H1 (cell line): ENCODE measurements around the gene ATP9B. TPM values are rescaled to one million over a fixed set of nuclear protein-coding genes. Genes with fewer than 3 reads are reported as not detected.

ENCODE experiments used
- CTCF ChIA-PET: fragments of 300-600 bp; sonication (Branson Sonifier 250); formaldehyde crosslinking; loops from one replicate; lab custom pipeline; 2021; ENCODE audit not compliant: partially characterized antibody; lab: Charles Lee
- POLR2A ChIA-PET: fragments of 300-600 bp; sonication (Branson Sonifier 250); formaldehyde crosslinking; loops from one replicate; lab custom pipeline; 2021; ENCODE audit warnings: inconsistent platforms; ENCODE audit not compliant: partially characterized antibody; lab: Charles Lee
- DNase-seq, 2 experiments: peaks; one replicate each; pipeline versions ENCODE4 v3.0.0 to v3.0.0-alpha.2; 2010 to 2022; ENCODE audit warnings: low spot score in 2 of 2, low read depth in 1 of 2, mixed read lengths in 1 of 2
- FAIRE-seq: peaks from 2 replicates; lab custom pipeline; 2011; peaks lifted over from hg19 to GRCh38; lab: Jason Lieb, UNC
- H2AFZ ChIP-seq: 2 replicates; pipeline ENCODE4 v1.8.1; 2012; ENCODE audit warnings: low read length, inconsistent platforms
- H2AK5ac ChIP-seq: 2 replicates; pipeline ENCODE4 v1.6.1; 2013; ENCODE audit warnings: low read depth, low read length
- H2BK120ac ChIP-seq: replicated peaks from 2 replicates; pipeline ENCODE3; 2013; ENCODE audit warnings: low read depth, low read length, inconsistent platforms
- H2BK12ac ChIP-seq: 2 replicates; pipeline ENCODE4 v1.6.1; 2013; ENCODE audit warnings: low read depth, low read length
- H2BK15ac ChIP-seq: 2 replicates; pipeline ENCODE4 v1.6.1; 2013; ENCODE audit warnings: low read length
- H2BK20ac ChIP-seq: 2 replicates; pipeline ENCODE4 v1.6.1; 2013; ENCODE audit warnings: low read length
- H2BK5ac ChIP-seq: 2 replicates; pipeline ENCODE4 v1.6.1; 2013; ENCODE audit warnings: low read depth, low read length
- H3K14ac ChIP-seq: 2 replicates; pipeline ENCODE4 v1.6.1; 2013; ENCODE audit warnings: inconsistent platforms; ENCODE audit not compliant: insufficient read length
- H3K18ac ChIP-seq: 2 replicates; pipeline ENCODE4 v1.6.1; 2013; ENCODE audit warnings: low read length; ENCODE audit errors: extremely low read depth
- H3K23ac ChIP-seq: 2 replicates; pipeline ENCODE4 v1.6.1; 2013; ENCODE audit warnings: inconsistent platforms; ENCODE audit not compliant: insufficient read length
- H3K23me2 ChIP-seq: 2 replicates; pipeline ENCODE4 v1.6.1; 2013; ENCODE audit warnings: low read depth, low read length
- H3K27ac ChIP-seq: 2 replicates; pipeline ENCODE4 v1.6.1; 2011; ENCODE audit warnings: low read depth, low read length, inconsistent platforms
- H3K27me3 ChIP-seq, 4 experiments: replicated peaks in 1 of 4; 1 replicate in 1 of 4; 2 replicates in 3 of 4; pipeline versions ENCODE4 v1.6.1 to v1.8.1; 2011 to 2013; ENCODE audit warnings: low read length in 3 of 4, mild to moderate bottlenecking in 3 of 4, inconsistent platforms in 2 of 4, mixed read lengths in 2 of 4, moderate library complexity in 1 of 4; ENCODE audit not compliant: control insufficient read depth in 3 of 4, insufficient read depth in 3 of 4; ENCODE audit errors: extremely low read depth in 1 of 4
- H3K36me3 ChIP-seq, 4 experiments: 2 replicates each; pipeline versions ENCODE4 v1.6.1 to v1.8.1; 2011 to 2013; ENCODE audit warnings: mild to moderate bottlenecking in 4 of 4, low read length in 3 of 4, moderate library complexity in 2 of 4, control low read depth in 1 of 4, inconsistent platforms in 1 of 4; ENCODE audit not compliant: insufficient read depth in 4 of 4, control insufficient read depth in 2 of 4
- H3K4ac ChIP-seq: replicated peaks from 2 replicates; pipeline ENCODE3; 2013; ENCODE audit warnings: low read length, low read depth, mixed read lengths, inconsistent platforms; ENCODE audit not compliant: insufficient read length
- H3K4me1 ChIP-seq, 4 experiments: replicated peaks in 1 of 4; 1 replicate in 1 of 4; 2 replicates in 3 of 4; pipeline versions ENCODE4 v1.6.1 to v1.8.1; 2011 to 2013; ENCODE audit warnings: low read length in 3 of 4, inconsistent platforms in 2 of 4, mixed read lengths in 1 of 4; ENCODE audit not compliant: insufficient read depth in 4 of 4, control insufficient read depth in 3 of 4
- H3K4me2 ChIP-seq, 2 experiments: 2 replicates each; pipeline versions ENCODE4 v1.6.1 to v1.8.1; 2011 to 2013; ENCODE audit warnings: low read depth in 2 of 2, low read length in 2 of 2, control low read depth in 1 of 2, inconsistent platforms in 1 of 2, mild to moderate bottlenecking in 1 of 2; ENCODE audit not compliant: insufficient read depth in 1 of 2
- H3K4me3 ChIP-seq, 4 experiments: fragments of 200-600, 300-600 bp in 1 of 4; sonication (generic), shearing (Covaris generic), sonication (Bioruptor Twin) in 1 of 4; 2 replicates each; pipeline versions ENCODE4 v1.5.1 to v1.8.1; 2011 to 2016; ENCODE audit warnings: low read length in 4 of 4, low read depth in 3 of 4, control low read depth in 2 of 4, inconsistent platforms in 2 of 4, mild to moderate bottlenecking in 2 of 4, mixed read lengths in 1 of 4, moderate library complexity in 1 of 4; ENCODE audit not compliant: insufficient read depth in 2 of 4; ENCODE audit errors: extremely low read depth in 1 of 4
- H3K56ac ChIP-seq: replicated peaks from 2 replicates; pipeline ENCODE3; 2013; ENCODE audit warnings: low read depth, mild to moderate bottlenecking, mixed read lengths, low read length, inconsistent platforms; ENCODE audit not compliant: insufficient read length
- H3K79me1 ChIP-seq: 2 replicates; pipeline ENCODE4 v1.6.1; 2013; ENCODE audit warnings: low read depth, low read length, control low read depth
- H3K79me2 ChIP-seq, 2 experiments: 2 replicates each; pipeline versions ENCODE4 v1.6.1 to v1.8.1; 2012 to 2013; ENCODE audit warnings: low read length in 2 of 2, mild to moderate bottlenecking in 2 of 2, inconsistent platforms in 1 of 2; ENCODE audit not compliant: insufficient read depth in 2 of 2, control insufficient read depth in 1 of 2
- H3K9ac ChIP-seq, 4 experiments: replicated peaks in 1 of 4; 1 replicate in 1 of 4; 2 replicates in 3 of 4; pipeline versions ENCODE4 v1.6.1 to v1.8.1; 2011 to 2013; ENCODE audit warnings: low read depth in 3 of 4, low read length in 3 of 4, control low read depth in 2 of 4, mild to moderate bottlenecking in 2 of 4, moderate library complexity in 2 of 4, inconsistent platforms in 1 of 4; ENCODE audit errors: extremely low read depth in 1 of 4
- H3K9me3 ChIP-seq, 2 experiments: 2 replicates each; pipeline versions ENCODE4 v1.6.1 to v1.8.1; 2012 to 2013; ENCODE audit warnings: mild to moderate bottlenecking in 2 of 2, moderate library complexity in 2 of 2, control low read depth in 1 of 2, inconsistent platforms in 1 of 2, low read depth in 1 of 2, low read length in 1 of 2, mixed read lengths in 1 of 2; ENCODE audit not compliant: insufficient read depth in 2 of 2
- H4K20me1 ChIP-seq, 2 experiments: replicated peaks in 1 of 2; 2 replicates each; pipeline versions ENCODE3 to v1.8.1; 2011 to 2013; ENCODE audit warnings: inconsistent platforms in 2 of 2, low read length in 2 of 2, mild to moderate bottlenecking in 1 of 2; ENCODE audit not compliant: insufficient read depth in 2 of 2, control insufficient read depth in 1 of 2
- H4K5ac ChIP-seq: 2 replicates; pipeline ENCODE4 v1.6.1; 2013; ENCODE audit warnings: low read length, low read depth, mixed read lengths, inconsistent platforms; ENCODE audit not compliant: insufficient read length
- H4K8ac ChIP-seq: 2 replicates; pipeline ENCODE4 v1.8.0; 2013; ENCODE audit warnings: mild to moderate bottlenecking, moderate library complexity, low read length, inconsistent platforms; ENCODE audit not compliant: insufficient read depth; ENCODE audit errors: extremely low read depth
- H4K91ac ChIP-seq: replicated peaks from 2 replicates; pipeline ENCODE3; 2013; ENCODE audit warnings: low read length, mixed read lengths, inconsistent platforms; ENCODE audit not compliant: insufficient read length
- HDAC6 ChIP-seq: IDR thresholded peaks from one replicate; pipeline ENCODE4 v1.7.1; 2012; ENCODE audit warnings: low read depth, mild to moderate bottlenecking, inconsistent platforms, low read length, moderate library complexity
- KDM4A ChIP-seq: IDR thresholded peaks from one replicate; pipeline ENCODE4 v1.7.1; 2012; ENCODE audit warnings: low read depth, mild to moderate bottlenecking, moderate library complexity, low read length, inconsistent platforms; ENCODE audit not compliant: severe bottlenecking
- ZNF274 ChIP-seq: IDR thresholded peaks from 2 replicates; pipeline ENCODE4 v1.7.0; 2012; ENCODE audit warnings: low read length, borderline replicate concordance; ENCODE audit errors: extremely low read depth
- WGBS, 2 experiments: shearing (Covaris generic) in 1 of 2; methylation state at CpG; one replicate each; pipeline versions ENCODE4 v1.1.6 to v1.1.7; 2013 to 2015; ENCODE audit warnings: low lambda C conversion rate in 2 of 2, mixed read lengths in 2 of 2, inconsistent platforms in 1 of 2, low coverage in 1 of 2, missing lambda C conversion rate in 1 of 2; ENCODE audit not compliant: insufficient replicate concordance in 2 of 2, insufficient coverage in 1 of 2, insufficient read length in 1 of 2; ENCODE audit errors: extremely low coverage in 1 of 2, missing lambda C conversion rate in 1 of 2; 5-methylcytosine and 5-hydroxymethylcytosine counted together
- polyA plus RNA-seq, 7 experiments: library from polyadenylated mRNA; depleted of rRNA in 3 of 7; stranded (reverse) in 5 of 7; unstranded in 2 of 7; fragments of >200 nt in 5 of 7; fragments of 200-250 nt in 2 of 7; gene quantifications; 1 replicate in 5 of 7; 2 replicates in 1 of 7; 4 replicates in 1 of 7; pipeline versions ENCODE4 v1.2.1 to v1.2.3, GENCODE V29; 2011 to 2013; ENCODE audit warnings: missing spikeins in 2 of 7, mixed read lengths in 2 of 7
- total RNA-seq: library from RNA; stranded (reverse); fragmentation: NEBNext Ultra II Directional; extraction: Animal tissue kit (Norgen Biotek cat#: 25700); gene quantifications from 2 replicates; pipeline ENCODE4 v1.2.1, GENCODE V29; 2021

ATP9B gene
- total and polyA plus RNA-seq, 2 of the 8 experiments (the other 6 are each of a cell fraction or from before 2014, with no cell fraction given): 15.1 to 21.7 TPM

- H3K27ac ChIP-seq: no peak overlapping the region
- H3K4ac ChIP-seq: no peak overlapping the region
- TF ChIP-seq ZNF274 (no peak), HDAC6 (no peak), KDM4A (no peak)
- TF ChIP-seq, all 59 proteins: peak for 0
- Histone ChIP-seq H2AK5ac (no peak overlapping the region), H3K79me2 (no peaks in the 10 kb centered on the region), H3K4me1 (no peaks in the 10 kb centered on the region), H3K56ac (no peak overlapping the region), H3K36me3 (no peaks in the 10 kb centered on the region; a peak in 2 of 8 replicates), H4K8ac (no peak overlapping the region), H3K23ac (no peak overlapping the region), H3K18ac (no peak overlapping the region), H2BK5ac (no peak overlapping the region), H2BK20ac (no peak overlapping the region), H3K4me3 (no peak overlapping the region), H4K5ac (no peak overlapping the region), H3K79me1 (no peaks in the 10 kb centered on the region), H4K91ac (no peak overlapping the region), H3K23me2 (no peaks in the 10 kb centered on the region), H2BK12ac (no peak overlapping the region), H3K9me3 (peaks cover 3 to 4% of the 10 kb centered on the region in 2 experiments; a peak in 2 of 4 replicates), H2BK120ac (no peak overlapping the region), H2BK15ac (no peak overlapping the region), H3K4me2 (no peak overlapping the region), H2AFZ (no peak overlapping the region), H3K14ac (no peak overlapping the region), H4K20me1 (peaks cover 0 to 3% of the 10 kb centered on the region in 2 experiments), H3K9ac (no peak overlapping the region), H3K27me3 (no peaks in the 10 kb centered on the region)
- no peak for DNase-seq
- CTCF ChIA-PET: interaction anchor here (1.9 kb wide), 1 partner anchor 12 kb away, joined by 5 read pairs; no protein-coding TSS in a partner anchor
- POLR2A ChIA-PET: no interaction called here
- 83% methylated on average over 6 of the region's 6 CpGs; no CpG with 5 or more reads in 1 of the 2 experiments for WGBS, 2 experiments
- FAIRE-seq: no peak
Measured at GRCh38 chr18:79332646-79333045, 263.5 kb downstream of the ATP9B start.
